CD4-positive, alpha-beta T cell treated with Interferon gamma for 1 hour (primary cell): ENCODE data around the gene TAMM41.
"Not testable (repeated sequence)": the region's sequence is repeated elsewhere in the genome, so short reads cannot be mapped to it uniquely, and the experiment has no call there.

Experiments
- DNase-seq: peaks from one replicate; pipeline ENCODE4 v3.0.0-alpha.2; 2020

The TAMM41 gene, protein sequence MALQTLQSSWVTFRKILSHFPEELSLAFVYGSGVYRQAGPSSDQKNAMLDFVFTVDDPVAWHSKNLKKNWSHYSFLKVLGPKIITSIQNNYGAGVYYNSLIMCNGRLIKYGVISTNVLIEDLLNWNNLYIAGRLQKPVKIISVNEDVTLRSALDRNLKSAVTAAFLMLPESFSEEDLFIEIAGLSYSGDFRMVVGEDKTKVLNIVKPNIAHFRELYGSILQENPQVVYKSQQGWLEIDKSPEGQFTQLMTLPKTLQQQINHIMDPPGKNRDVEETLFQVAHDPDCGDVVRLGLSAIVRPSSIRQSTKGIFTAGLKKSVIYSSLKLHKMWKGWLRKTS

DNA sequence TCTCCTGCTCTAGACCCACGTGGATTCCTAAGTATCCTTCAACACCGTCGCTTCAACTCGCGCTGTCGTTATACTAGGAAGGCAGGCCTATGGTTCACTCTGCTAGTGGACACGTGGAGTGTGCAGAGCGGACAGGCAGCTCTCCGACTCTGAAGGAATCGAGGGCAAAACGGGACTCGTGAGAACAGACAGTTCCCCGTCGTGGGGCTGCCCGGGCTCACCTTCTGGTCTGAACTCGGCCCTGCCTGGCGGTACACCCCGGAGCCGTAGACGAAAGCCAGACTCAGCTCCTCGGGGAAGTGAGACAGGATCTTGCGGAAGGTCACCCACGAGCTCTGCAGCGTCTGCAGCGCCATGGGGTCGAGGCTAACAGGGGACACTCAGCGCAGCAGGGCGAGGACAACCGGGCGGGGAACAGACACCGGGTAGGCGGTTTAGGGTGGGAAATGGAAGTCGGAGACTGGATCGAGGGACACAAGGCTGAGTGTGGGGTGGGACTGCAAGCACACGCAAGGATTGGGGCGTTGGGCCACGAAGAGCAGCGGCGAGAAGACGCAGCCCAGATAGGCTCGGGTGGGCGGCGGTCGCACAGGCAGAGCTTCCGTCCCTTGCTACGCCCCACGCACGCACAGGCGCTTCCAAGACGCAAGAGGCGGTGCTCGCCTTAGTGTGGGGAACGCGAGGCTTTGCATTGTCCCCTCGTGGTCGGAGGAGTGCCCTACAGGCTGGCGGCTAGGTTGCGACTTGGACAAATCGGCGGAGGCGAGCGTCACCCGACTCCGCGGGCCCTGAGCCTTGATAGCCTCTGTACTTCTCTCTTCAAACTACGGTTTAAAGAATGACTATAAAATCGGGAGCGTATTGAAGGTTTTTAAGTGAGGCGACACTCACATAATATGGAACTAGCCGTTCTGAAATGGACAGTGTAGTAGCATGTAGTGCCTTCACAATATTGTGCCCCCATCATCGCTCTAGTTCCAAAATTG, at the start of gene TAMM41:
Gene TAMM41 (minus strand): TSS at position 605 of the 986 bp plus-strand sequence. CDS start 249 bp downstream, at position 356.
- peak; percentile 87 for DNase-seq

DNA sequence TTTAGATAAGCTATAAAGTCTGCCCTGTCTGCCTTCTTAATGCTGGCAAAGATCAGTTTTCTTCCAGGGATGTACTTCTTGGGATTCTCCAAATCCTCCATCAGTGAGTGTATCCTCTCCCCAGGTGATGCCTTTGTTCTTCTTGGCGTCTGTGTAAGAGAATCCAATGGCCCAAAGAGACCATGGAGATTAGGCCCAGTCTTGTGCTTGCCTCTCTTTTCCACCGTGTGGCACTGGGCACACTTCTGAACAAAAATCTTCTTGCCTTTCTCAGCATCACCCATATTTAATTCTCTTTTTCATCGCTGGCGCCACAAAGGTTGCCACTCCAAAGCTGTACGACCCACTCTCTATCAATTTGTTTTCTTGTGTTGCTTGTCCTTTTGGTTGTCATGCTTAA, 32.2 kb upstream of the TAMM41 start:
- DNase-seq, result no peak

DNA sequence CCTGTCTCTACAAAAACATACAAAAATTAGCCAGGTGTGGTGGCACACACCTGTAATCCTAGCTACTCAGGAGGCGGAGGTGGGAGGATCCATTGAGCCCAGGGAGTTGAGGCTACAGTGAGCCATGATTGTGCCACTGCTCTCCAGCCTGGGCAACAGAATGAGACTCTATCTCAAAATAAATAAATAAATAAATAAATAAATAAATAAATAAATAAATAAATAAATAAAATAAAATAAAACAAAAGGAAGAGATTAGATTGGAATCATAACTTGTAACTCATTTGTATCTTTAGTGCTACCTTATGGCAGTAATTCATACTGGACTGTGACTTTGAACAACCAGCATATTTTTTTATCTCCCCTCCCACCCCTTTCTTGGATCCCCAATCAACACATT, 28.0 kb upstream of the TAMM41 start:
- DNase-seq, result not testable (repeated sequence)

DNA sequence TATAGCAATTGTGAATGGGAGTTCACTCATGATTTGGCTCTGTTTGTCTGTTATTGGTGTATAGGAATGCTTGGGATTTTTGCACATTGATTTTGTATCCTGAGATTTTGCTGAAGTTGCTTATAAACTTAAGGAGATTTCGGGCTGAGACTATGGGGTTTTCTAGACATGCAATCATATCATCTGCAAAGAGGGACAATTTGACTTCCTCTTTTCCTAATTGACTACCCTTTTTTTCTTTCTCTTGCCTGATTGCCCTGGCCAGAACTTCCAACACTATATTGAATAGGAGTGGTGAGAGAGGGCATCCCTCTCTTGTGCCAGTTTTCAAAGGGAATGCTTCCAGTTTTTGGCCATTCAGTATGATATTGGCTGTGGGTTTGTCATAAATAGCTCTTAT, 17.1 kb upstream of the TAMM41 start:
- not testable (repeated sequence) for DNase-seq

DNA sequence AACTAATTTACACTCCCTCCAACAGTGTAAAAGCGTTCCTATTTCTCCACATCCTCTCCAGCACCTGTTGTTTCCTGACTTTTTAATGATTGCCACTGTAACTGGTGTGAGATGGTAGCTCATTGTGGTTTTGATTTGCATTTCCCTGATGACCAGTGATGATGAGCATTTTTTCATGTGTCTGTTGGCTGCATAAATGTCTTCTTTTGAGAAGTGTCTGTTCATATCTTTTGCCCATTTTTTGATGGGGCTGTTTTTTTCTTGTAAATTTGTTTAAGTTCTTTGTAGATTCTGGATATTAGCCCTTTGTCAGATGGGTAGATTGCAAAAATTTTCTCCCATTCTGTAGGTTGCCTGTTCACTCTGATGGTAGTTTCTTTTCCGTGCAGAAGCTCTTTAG, 15.9 kb upstream of the TAMM41 start:
- not testable (repeated sequence) for DNase-seq

DNA sequence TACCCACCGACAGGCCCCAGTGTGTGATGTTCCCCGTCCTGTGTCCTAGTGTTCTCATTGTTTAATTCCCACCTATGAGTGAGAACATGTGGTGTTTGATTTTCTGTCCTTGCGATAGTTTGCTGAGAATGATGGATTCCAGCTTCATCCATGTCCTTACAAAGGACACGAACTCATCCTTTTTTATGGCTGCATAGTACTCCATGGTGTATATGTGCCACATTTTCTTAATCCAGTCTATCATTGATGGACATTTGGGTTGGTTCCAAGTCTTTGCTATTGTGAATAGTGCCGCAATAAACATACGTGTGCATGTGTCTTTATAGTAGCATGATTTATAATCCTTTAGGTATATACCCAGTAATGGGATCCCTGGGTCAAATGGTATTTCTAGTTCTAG, 15.5 kb upstream of the TAMM41 start:
- not testable (repeated sequence) for DNase-seq

DNA sequence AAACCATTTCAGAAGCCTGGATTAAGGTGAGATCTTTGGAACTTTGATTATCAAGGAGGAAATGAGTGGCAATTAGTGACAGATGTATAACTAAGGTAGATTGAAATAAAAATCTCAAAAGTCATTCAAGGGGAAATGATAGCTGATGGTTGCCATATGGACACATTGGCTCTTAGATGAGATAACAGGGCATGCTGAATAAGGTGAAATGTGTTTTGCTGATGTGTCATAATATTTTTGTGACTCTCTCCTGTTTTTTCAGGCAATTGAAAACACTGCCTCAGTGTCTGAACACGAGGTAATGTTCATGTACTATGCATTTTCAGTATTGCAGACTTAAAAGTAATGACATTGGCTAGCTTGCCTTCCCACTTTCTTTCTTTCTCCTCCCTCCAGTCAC, 13.5 kb upstream of the TAMM41 start:
- not testable (repeated sequence) for DNase-seq

DNA sequence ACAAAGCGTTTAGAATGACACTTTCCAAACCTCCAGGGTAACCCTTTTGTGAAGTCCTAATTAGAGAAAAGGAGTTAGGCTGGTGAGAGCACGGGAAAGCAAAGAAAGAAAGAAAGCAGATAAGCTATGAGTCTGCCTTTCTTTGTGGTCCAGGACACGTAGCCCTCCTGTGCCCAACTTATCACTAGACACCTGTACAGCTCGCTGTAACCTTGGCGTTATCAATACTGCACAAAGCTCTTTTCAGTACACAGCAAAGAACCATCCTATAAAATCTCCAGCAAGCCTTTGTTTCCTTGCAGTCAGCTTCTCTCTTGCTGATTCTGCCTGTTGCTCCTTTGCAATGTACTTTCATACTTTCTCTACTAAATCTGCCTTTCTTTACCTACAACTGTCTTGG, 6.8 kb upstream of the TAMM41 start:
- no peak for DNase-seq

DNA sequence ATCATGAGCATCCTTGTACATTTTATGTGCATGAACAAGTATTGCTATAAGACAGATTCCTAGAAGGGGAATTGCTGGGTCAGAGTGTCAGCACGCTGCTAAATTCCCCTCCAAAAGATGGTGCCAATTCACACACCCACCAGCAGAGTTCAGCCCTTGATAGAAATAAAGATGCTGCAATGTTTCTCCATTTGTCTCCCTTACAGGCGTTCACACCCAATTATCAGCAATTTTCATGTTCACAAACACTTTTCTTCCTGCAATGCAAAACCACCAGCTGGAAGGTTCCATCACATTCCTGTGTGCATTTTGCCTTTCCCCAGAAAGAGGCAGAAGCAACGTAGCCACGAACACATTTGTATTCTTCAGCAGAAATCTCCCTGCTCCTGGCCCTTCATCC, 3.3 kb upstream of the TAMM41 start:
- DNase-seq, result no peak

DNA sequence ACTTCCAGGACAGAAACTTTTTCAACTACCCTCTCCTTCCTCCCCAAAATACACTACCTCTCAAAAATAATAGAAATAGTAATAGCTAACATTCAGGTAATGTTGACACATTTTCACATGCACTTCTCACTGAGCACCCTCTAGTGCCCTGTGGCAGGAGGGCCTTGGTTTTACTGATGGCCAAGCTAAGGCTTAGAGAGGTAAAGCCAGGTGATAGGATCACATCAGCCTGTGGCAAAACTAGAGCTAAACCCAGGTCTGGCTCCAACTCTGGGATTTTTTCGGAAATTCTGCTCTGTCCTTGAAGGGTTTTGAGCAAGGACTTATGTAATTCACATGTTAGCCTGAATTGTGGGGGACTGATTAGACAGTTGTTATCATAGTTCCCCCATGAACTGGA, 922 bp upstream of the TAMM41 start:
- no peak for DNase-seq

DNA sequence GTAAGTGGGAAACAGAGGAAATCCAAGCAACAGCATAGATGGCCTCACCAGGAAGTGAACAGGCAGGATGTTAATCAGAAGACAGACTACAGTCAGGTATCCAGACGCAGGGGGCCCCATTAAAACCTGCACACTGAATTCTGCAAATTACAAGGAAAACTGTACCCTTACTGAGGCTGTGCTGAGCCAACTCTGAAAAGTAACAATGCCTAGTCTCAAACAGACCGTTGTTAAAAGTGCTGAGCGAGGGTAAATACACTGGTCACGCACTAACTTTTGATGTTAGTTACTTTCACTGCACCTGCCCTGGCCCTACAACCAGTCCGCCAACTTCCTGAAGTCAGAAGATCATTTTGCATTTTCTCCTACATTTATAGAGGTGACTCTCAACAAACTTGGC, 1.0 kb downstream of the TAMM41 start:
- no peak for DNase-seq

DNA sequence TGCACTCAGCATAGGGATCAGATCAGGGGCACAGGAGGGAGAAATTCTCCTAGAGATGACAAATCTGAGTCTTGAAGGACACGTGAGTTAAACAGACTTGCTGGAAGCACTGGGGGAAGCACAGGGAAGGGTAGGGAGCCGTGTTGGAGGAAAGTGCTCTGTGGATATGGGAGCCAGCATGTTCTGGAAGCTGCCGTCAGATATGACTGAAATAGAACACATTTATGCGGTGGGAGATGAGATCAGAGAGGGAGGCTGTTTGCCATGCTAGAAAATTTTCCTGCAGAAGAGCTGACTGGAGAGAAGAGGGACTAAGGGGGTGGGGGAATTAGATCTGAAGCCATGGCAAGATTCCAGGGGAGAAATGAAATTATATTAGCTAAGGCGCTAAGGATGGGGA, 1.8 kb downstream of the TAMM41 start:
- DNase-seq, result no peak

DNA sequence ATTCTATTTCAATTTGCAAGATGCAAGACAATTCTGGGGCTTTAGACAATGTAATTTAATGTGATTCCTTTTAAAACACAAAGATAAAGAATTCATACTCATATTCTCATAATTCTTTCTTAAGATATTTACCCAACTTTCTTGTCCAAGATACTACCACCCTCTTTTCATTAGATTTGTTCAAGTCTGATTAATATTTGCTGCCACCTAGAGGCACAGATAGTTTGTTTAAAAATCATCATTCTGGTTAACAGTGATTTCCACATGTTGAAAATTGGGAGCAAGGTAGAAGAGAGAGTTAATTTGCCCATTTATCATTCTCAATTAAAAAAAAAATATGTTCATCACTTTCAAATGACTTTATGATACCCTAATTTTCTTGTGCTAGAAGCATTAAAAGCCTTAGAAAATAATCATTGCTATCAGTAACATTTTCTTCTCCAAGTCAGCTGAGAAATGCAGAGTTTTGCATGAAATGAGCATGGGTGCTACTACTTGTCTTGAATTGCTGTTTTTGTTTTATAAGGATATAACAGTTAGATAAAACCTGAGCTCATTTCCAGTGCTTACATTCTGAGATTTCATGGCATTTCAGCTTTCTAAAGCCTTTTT, 11.6 kb downstream of the TAMM41 start:
- DNase-seq, result no peak

DNA sequence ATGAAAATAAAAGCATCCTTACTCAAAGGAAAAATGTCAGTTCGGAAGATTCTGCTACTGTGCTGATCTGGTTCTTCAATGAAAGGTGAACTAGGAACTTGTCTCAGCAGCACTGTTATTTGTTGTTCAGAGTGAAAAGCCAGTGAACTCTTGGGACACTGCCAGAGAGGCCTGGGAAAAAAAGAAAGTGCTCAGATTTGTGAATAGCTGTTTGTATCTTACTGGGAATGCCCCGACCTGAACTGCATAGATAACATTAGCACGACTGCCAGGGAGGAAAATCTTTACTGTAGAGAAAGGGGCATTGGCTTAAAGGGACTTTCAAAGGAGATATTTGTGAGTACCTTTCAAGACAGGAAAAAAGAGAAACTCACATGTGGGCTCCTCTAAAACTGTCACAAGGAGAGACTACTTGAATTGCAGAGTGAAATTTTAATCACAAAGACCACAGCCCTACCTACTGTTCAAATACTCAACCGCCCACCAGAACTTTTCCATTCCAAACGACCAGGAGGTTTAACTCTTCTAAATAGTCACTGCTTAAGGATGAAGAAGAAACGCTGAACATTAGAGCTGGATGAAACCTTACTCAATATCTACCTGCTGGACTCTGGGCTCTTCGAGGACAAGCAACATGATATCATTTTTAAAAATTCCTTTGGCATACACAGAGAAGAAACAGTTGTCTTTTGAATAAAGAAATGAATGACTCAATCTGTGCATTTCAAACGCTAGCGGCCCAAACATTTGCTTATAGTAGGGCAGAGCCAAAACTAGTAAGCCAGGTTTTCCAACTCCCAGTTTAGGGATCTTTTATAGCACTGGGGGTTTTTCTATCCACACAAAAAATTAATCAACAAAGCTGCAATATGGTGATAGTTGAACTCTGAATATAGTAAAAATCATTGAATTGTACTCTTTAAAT, 13.4 kb downstream of the TAMM41 start:
- DNase-seq, result no peak

DNA sequence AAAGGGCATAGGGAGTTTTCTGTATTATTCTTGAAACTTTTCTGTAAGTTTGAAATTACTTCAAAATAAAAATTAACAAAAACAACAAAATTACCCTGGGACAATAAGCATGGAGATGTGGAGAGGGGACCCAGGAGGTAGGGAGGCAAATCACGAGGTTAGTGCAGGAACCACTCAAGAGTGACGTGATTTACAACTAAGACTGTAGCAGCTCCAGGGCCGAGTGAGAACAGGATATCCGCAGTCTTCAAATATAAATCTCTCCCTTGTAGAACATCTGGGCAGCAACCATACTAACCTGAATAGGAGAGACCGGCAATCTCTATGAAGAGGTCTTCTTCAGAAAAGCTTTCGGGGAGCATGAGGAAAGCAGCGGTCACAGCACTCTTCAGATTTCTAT, 17.3 kb downstream of the TAMM41 start:
- DNase-seq, result no peak

DNA sequence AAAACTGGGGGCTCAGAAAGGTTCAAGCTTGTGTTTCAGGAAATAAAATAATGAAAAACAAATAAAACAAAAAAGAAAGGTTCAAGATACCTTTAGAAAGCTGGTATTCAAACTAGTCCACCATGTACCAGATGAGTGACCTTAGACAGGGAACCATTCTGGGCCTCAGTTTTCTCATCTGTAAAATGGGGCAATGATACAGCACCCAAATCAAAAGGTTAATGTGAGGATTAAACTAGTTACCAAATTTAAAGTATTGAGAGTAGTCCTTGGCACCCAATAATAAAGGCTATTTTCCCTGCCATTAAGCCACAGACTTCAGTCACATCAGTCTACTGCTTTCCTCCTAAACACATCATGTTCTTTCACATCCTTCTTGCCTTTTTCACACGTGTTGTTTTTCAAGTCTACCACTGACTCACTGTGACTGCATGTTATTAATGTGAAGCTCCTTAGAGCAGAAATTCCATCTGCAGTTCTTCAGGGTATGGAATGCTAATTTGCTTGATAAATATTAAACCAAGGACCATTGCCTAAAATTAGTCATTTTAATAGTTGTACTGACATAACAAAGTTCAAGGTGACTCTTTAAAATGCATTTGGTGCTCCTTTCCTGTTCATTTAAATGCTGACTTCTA, 19.9 kb downstream of the TAMM41 start:
- DNase-seq, result no peak

DNA sequence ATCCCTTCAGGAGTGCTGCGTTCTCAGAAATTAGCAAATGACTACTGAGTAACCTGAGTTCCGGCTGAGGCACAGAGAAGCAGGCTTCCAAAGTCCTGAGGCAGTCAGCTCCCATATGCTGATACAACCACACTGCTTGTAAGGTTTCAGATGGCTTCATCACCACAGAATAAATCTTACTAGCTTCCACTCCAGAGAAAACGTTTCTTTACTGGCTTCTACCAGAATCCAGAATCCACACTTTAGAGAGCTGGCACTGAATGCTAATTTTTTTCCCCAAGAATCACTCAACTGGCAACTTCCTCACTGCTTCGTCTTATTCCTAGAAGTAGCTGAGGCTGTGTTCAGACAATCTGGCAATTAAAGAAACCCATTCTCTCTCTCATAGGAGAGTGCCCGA, 21.4 kb downstream of the TAMM41 start:
- DNase-seq, result no peak

DNA sequence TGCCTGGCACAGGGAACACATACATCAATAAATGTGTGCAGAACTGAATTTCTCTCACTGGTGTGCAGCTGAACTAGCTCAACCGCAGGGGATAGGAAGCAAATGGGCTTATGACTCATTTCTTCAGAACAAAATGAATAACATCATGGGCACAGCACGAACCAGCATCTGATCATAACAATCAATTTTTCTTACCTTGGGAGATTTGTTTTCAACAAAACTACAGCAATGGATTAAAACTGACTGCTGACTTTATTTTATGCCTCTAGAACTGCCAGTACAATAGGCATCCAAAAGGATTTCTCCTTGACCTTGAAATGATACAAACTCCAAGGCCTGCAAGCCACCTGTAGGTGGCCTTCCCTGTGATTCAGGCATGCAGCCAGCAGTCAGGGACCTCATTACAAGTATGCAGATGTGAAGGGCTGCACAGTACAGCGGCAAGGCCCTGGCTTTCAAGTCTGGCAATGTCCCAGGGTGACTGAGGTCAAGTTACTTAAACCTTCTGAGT, 26.1 kb downstream of the TAMM41 start:
- no peak for DNase-seq

DNA sequence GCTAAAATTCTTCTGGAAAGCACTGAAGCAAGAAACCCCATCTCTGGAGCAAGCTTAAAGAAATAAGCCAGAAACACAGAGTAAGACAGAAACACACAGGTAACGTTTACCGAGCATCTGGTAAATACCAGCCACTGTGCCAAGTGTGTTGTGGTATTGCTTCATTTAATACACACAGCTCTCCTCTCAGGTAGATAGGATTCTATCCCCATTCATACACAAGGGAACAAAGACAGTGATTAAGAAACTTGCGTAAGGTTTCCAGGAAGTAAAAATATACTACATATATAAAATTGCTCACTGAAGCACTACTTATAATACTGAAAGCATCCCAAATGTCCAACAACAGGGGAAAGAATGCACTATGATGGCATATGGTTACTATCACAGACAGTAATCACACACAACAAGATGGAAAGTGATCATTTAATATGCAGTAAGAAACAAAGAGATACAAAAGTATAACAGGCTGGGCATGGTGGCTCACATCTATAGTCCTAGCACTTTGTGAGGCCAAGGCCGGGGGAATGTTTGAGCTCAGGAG, 27.5 kb downstream of the TAMM41 start:
- DNase-seq, result no peak

DNA sequence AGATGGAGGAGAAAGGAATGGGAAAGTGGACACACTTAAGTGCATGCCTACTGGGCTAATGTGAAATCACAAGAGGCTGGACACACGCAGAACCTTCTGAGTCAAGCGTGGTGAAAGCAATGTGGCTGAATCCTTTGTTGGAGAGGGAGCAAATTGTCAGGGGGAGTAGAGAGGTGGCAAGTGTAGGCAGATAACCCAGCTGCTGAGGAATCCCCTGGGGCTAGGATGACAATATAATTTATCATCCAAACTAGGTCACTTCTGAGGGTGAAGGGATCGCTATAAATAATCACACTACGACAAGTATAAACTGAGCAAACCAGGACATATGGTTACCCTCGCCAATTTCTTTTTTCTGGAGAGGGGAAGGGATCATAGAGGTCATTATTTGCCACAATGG, 28.7 kb downstream of the TAMM41 start:
- DNase-seq, result no peak

DNA sequence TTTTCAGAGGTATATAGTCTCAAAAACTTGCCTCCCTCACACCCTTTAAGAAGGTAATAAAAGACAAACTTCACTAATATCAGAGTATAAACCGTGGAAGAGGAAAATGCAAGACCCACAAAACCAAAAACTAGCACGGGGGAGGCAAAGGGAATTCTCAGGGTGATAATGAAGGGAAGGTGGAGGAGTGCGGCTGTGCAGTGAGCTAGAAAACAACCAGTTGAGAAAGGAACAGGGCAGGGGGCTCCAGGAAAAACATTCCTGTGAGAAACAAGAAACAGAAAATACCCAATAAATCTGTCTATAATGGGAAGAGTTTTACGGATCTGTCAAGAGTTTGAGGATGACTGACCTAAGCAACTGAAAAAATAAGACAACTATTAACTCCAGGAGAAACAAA, 31.6 kb downstream of the TAMM41 start:
- no peak for DNase-seq
